Parathyroid adenoma (tissue), 2 donors: ENCODE data around the gene S100P.
"Not testable (repeated sequence)": the region's sequence is repeated elsewhere in the genome, so short reads cannot be mapped to it uniquely, and the experiment has no call there.

ENCODE experiments used
- H2AFZ ChIP-seq: fragments of 300-600 bp; sonication (generic); one replicate; pipeline ENCODE4 v1.7.0; 2017; ENCODE audit warnings: antibody characterized with exemption, mild to moderate bottlenecking
- H3K27ac ChIP-seq: fragments of 300-600 bp; sonication (generic); one replicate; pipeline ENCODE4 v1.7.0; 2017
- H3K27me3 ChIP-seq: fragments of 300-600 bp; sonication (generic); one replicate; pipeline ENCODE4 v1.7.0; 2017; ENCODE audit warnings: low read length; ENCODE audit not compliant: control insufficient read depth, insufficient read depth
- H3K36me3 ChIP-seq: fragments of 300-600 bp; sonication (generic); one replicate; pipeline ENCODE4 v1.7.0; 2017; ENCODE audit warnings: low read length; ENCODE audit not compliant: control insufficient read depth, insufficient read depth
- H3K4me1 ChIP-seq: fragments of 300-600 bp; sonication (generic); one replicate; pipeline ENCODE4 v1.7.0; 2017; ENCODE audit warnings: control low read depth
- H3K4me2 ChIP-seq: fragments of 300-600 bp; sonication (generic); one replicate; pipeline ENCODE4 v1.7.0; 2017; ENCODE audit warnings: low read length
- H3K4me3 ChIP-seq: fragments of 300-600 bp; sonication (generic); one replicate; pipeline ENCODE4 v1.7.0; 2017; ENCODE audit warnings: low read depth, low read length
- H3K79me2 ChIP-seq: fragments of 300-600 bp; sonication (generic); one replicate; pipeline ENCODE4 v1.7.0; 2017; ENCODE audit warnings: control low read depth
- H3K9ac ChIP-seq: fragments of 300-600 bp; sonication (generic); one replicate; pipeline ENCODE4 v1.7.0; 2017; ENCODE audit warnings: mild to moderate bottlenecking
- H3K9me3 ChIP-seq: fragments of 300-600 bp; sonication (generic); one replicate; pipeline ENCODE4 v1.7.0; 2017; ENCODE audit warnings: low read length; ENCODE audit not compliant: control insufficient read depth
- TF ChIP-seq, protein P1 (sequence below): fragments of 300-600 bp; sonication (generic); IDR thresholded peaks from one replicate; pipeline ENCODE4 v1.7.0; 2017; ENCODE audit warnings: antibody characterized with exemption, mild to moderate bottlenecking
- donor health status: primary hyperparathyroidism.

The S100P gene

DNA sequence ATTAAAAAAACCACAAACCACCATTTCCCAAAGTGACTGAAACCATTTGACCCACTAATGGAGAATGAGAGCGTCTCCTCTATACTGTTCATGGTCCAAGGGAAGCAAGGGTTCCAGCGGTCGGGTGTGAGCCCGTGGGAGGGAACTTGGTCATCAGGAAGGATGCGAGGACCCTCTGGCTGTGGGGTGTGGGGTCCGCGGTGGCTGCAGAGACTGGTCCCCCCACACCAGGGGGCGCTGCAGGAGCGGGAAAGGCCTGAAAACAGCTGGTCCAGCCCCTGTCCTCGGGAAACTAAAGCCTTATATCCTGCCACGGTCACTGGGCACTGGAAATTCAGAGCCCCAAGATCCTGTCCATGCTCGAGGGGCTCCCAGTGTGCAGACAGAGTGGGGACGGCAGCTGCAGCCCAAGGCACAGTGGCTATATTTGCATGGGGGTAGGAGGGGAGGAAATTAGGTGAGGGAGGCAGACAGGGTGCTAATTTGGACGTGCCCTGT is 26.6 kb downstream of the S100P start:
- H3K4me1 ChIP-seq = no peaks in the 10 kb centered on the region
- H3K4me2 ChIP-seq = no peak overlapping the region
- no peaks in the 10 kb centered on the region for H3K27me3 ChIP-seq
- no peak overlapping the region for H3K9ac ChIP-seq
- no peaks in the 10 kb centered on the region for H3K9me3 ChIP-seq
- H3K79me2 ChIP-seq = no peaks in the 10 kb centered on the region
- H3K27ac ChIP-seq = no peak overlapping the region
- peak overlapping the region; percentile 50 for H2AFZ ChIP-seq
- H3K36me3 ChIP-seq = no peaks in the 10 kb centered on the region
- H3K4me3 ChIP-seq = no peak overlapping the region
- TF ChIP-seq, protein P1, sequence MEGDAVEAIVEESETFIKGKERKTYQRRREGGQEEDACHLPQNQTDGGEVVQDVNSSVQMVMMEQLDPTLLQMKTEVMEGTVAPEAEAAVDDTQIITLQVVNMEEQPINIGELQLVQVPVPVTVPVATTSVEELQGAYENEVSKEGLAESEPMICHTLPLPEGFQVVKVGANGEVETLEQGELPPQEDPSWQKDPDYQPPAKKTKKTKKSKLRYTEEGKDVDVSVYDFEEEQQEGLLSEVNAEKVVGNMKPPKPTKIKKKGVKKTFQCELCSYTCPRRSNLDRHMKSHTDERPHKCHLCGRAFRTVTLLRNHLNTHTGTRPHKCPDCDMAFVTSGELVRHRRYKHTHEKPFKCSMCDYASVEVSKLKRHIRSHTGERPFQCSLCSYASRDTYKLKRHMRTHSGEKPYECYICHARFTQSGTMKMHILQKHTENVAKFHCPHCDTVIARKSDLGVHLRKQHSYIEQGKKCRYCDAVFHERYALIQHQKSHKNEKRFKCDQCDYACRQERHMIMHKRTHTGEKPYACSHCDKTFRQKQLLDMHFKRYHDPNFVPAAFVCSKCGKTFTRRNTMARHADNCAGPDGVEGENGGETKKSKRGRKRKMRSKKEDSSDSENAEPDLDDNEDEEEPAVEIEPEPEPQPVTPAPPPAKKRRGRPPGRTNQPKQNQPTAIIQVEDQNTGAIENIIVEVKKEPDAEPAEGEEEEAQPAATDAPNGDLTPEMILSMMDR = peak; percentile 81

DNA sequence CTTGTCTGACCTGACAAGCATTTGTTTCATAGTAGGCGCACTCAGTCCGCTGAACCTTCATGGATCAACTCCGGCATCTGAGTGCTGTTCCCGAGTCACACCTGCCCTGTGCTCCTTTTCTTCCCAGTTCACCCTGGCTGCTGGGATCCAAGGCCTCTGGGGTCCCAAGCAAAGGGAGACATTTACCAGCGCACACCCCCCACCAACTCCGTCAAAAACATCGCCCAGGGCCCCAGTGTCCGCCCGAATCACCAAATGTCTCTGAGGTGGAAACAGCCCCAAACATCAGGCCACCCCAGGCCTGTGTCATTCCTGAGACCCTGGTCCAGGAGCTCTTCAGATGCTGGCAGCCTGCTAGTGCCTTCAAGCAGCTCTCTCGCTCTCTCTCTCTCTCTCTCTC is 27.4 kb downstream of the S100P start:
- Histone ChIP-seq H3K27me3 (no peaks in the 10 kb centered on the region), H3K4me2 (no peak overlapping the region), H2AFZ (no peak overlapping the region), H3K4me1 (no peaks in the 10 kb centered on the region), H3K79me2 (no peaks in the 10 kb centered on the region), H3K36me3 (no peaks in the 10 kb centered on the region), H3K4me3 (no peak overlapping the region), H3K9me3 (no peaks in the 10 kb centered on the region), H3K27ac (no peak overlapping the region), H3K9ac (no peak overlapping the region)
- TF ChIP-seq, protein P1 = no peak

DNA sequence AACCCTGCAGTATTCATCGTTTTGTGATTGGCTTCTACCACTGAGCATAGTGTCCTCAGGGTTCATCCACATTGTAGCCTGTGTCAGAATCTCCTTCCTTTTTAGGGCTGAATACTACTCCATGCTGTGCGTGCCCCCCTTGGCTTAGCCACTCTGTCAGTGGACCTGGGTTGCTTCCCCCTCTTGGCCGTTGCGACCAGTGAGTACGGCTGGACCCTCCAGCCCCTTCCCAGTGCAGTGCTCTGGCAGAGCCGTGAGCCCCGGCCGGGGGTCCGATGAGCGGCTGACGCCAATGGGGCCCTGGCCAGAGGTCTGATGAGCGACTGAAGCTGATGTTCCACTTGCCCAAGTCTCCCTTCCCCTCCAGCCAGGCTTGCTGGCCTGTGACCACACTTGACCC is 29.2 kb downstream of the S100P start:
- no peaks in the 10 kb centered on the region for H3K79me2 ChIP-seq

DNA sequence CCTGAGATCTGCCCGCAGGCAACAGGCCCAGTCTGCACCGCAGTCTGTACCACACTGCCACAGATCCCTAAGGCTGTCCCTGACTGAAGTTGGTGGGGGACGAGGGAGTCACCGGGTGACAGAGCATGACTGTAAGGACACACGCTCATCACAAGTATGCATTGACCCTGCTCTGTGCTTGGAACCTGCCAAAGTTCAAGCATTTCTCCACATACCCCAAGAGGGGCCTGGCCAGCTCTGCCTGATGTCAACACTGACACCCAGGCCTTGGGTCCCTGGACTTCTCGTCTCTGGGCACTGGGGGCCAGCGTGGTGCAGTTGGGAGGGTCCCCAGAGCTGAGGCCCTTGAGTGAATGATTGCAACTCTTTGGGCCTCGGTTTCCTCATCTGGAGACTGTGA is 30.2 kb downstream of the S100P start:
- Histone ChIP-seq H3K27ac (no peak overlapping the region), H3K4me2 (no peak overlapping the region), H3K36me3 (no peaks in the 10 kb centered on the region), H3K9me3 (no peaks in the 10 kb centered on the region), H3K4me1 (no peaks in the 10 kb centered on the region), H3K9ac (no peak overlapping the region), H3K27me3 (no peaks in the 10 kb centered on the region), H3K79me2 (no peaks in the 10 kb centered on the region), H2AFZ (no peak overlapping the region), H3K4me3 (no peak overlapping the region)
- TF ChIP-seq, protein P1 = no peak

More for the DNA sequence above, 29.2 kb downstream of the S100P start:
- no peaks in the 10 kb centered on the region for H3K27me3 ChIP-seq
- no peak overlapping the region for H2AFZ ChIP-seq
- no peak overlapping the region for H3K4me3 ChIP-seq
- H3K36me3 ChIP-seq = no peaks in the 10 kb centered on the region
- H3K9me3 ChIP-seq = no peaks in the 10 kb centered on the region
- H3K27ac ChIP-seq = no peak overlapping the region
- TF ChIP-seq, protein P1 = no peak
- H3K4me2 ChIP-seq = no peak overlapping the region
- no peak overlapping the region for H3K9ac ChIP-seq
- no peaks in the 10 kb centered on the region for H3K4me1 ChIP-seq

DNA sequence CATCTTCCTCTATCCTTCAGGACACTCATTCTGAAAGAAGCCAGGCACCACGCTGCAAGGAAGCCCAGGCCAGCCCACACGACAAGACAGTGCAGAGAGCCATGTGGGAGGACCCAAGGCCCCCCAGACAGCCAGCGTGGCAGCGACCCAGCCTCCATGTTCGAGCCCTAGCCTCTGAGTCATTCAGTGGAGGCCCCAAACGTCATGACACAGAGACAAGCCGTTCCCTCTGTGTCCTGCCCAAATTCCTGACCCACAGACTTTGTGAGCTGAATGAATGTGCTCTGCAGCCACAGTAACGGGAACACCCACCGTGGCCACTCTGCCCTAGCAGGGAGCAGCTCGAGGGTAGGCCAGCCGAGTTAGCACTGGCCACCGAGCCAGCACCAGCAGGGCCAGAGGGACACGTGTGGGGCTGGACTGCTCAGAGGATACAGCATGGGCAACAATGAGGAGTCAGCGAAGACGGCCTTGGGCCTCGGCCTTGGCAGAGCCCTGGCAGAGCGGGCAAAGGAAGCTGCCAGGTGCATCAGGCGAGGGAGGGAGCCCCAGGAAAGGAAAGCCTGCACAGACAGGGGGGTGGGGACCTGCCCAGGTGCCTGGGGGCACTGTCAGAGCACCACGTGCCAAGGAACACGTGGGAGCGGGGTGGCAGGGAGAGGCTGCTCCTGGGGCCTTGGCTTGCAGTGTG is 30.9 kb downstream of the S100P start:
- TF ChIP-seq, protein P1 = no peak
- H3K4me1 ChIP-seq = no peaks in the 10 kb centered on the region
- H3K4me2 ChIP-seq = no peak overlapping the region
- no peak overlapping the region for H3K4me3 ChIP-seq
- no peaks in the 10 kb centered on the region for H3K79me2 ChIP-seq
- no peaks in the 10 kb centered on the region for H3K36me3 ChIP-seq
- H3K9ac ChIP-seq = no peak overlapping the region
- no peak overlapping the region for H2AFZ ChIP-seq
- no peak overlapping the region for H3K27ac ChIP-seq
- no peaks in the 10 kb centered on the region for H3K9me3 ChIP-seq
- no peaks in the 10 kb centered on the region for H3K27me3 ChIP-seq

DNA sequence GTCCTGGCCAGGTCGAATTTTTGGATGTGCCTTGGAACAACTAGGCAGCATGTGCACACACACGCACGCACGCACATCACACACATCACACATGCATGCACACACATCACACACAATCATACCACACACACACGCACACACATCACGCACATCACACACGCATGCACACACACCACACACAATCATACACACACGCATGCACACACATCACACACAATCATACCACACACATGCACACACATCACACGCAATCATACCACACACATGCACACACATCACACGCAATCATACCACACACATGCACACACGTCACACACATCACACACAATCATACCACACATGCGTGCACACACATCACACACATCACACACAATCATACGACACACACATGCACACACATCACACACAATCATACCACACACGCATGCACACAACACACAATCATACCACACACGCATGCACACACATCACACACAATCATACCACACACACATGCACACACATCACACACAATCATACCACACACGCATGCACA is 31.8 kb downstream of the S100P start:
- H3K27me3 ChIP-seq, H3K79me2 ChIP-seq, H3K4me3 ChIP-seq, H3K4me2 ChIP-seq, H2AFZ ChIP-seq, H3K27ac ChIP-seq, H3K9me3 ChIP-seq, H3K4me1 ChIP-seq, H3K36me3 ChIP-seq, H3K9ac ChIP-seq: not testable (repeated sequence)
